Lower leg skin (tissue), 4 donors: ENCODE data around the gene NUDC. TPM values are rescaled to one million over a fixed set of nuclear protein-coding genes. Genes with fewer than 3 reads are reported as not detected.
A peak's percentile ranks its signal among the peaks of the same experiment; 100 is the strongest.

ENCODE experiments used
- DNase-seq, 2 donors: peaks; one replicate each; pipeline ENCODE4 v3.0.0-alpha.2; 2019; ENCODE audit warnings: low spot score in 2 of 2
- H3K4me3 ChIP-seq: fragments of 200-600 bp; sonication (generic); 2 replicates; pipeline ENCODE4 v1.5.1; 2017; ENCODE audit warnings: mild to moderate bottlenecking, low read depth; ENCODE audit not compliant: poor library complexity, severe bottlenecking
- CTCF ChIP-seq, 3 donors: fragments of 450-650 bp; IDR thresholded peaks; one replicate each; pipeline ENCODE4 v1.5.1; 2016; ENCODE audit warnings: antibody characterized with exemption in 3 of 3, mild to moderate bottlenecking in 3 of 3, moderate library complexity in 2 of 3
- POLR2A ChIP-seq, 2 donors: fragments of 450-650 bp; IDR thresholded peaks; one replicate each; pipeline ENCODE4 v1.6.1; 2016 to 2017; ENCODE audit warnings: antibody characterized with exemption in 2 of 2, mild to moderate bottlenecking in 1 of 2, moderate library complexity in 1 of 2
- WGBS, 2 donors: methylation state at CpG; one replicate each; pipeline ENCODE4 v1.1.5; 2018; 5-methylcytosine and 5-hydroxymethylcytosine counted together
- intact Hi-C: fragments of 100-400 bp; cut with DNase I; formaldehyde crosslinking; loops from one replicate; pipeline ENCODE4 v1.15.0; 2023; ENCODE audit warnings: low total_unique reads
- total RNA-seq, 4 donors: library from RNA; depleted of rRNA; stranded (reverse); fragments of >200 nt; gene quantifications; one replicate each; pipeline ENCODE4 v1.1.0, GENCODE V29; 2016

NUDC gene
- total RNA-seq, 4 donors from 2014 or later = 37.0 to 50.4 (median 39.7) TPM

- TF ChIP-seq POLR2A (IDR thresholded peaks at IDR 0.05) (no peak), CTCF (IDR thresholded peaks at IDR 0.05) (no peak)
- WGBS, 2 donors = 85 to 90% methylated on average over 6 of the region's 6 CpGs
Observed at GRCh38 chr1:26936823-26937222, 15.3 kb downstream of the NUDC start.

GRCh38 chr1:26938004-26938658 lies 16.6 kb downstream of the NUDC start:
- no peak for DNase-seq
- TF ChIP-seq CTCF (IDR thresholded peaks at IDR 0.05) = peak in 1 of 3 donors; percentile 43
- no peak for TF ChIP-seq POLR2A (IDR thresholded peaks at IDR 0.05)
- 92 to 93% methylated on average over 4 of the region's 4 CpGs for WGBS, 2 donors
- intact Hi-C loops = no loop called here
- H3K4me3 ChIP-seq = no peak overlapping the region

More at GRCh38 chr1:26936823-26937222, 15.3 kb downstream of the NUDC start:
- no peak for DNase-seq
- H3K4me3 ChIP-seq = no peak overlapping the region
- intact Hi-C loops = no loop called here

DNA sequence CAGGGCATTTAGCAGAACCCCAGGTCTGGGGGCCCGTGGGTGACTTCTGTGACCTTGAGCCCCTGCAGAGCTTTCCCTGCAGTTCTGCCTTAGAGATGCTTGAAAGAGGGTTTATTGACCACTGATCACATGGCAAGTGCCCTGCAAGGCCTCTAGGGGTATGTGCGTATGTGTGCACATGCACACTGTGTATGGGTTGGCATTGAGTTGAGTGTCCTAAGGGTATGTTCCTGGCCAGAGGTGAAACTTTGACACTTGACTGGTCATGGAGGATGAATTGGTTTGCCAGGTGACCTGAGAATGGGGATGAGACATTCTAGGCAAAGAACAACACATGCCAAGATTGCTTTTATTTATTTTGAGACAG lies 17.1 kb downstream of the NUDC start:
- DNase-seq = no peak
- H3K4me3 ChIP-seq = no peak overlapping the region
- 83 to 94% methylated on average over 2 of the region's 2 CpGs for WGBS, 2 donors
- intact Hi-C loops = no loop called here
- TF ChIP-seq CTCF (IDR thresholded peaks at IDR 0.05) (no peak), POLR2A (IDR thresholded peaks at IDR 0.05) (no peak)

- WGBS, 2 donors = 94 to 97% methylated on average over 10 of the region's 10 CpGs
- H3K4me3 ChIP-seq = no peak overlapping the region
- intact Hi-C loops = no loop called here
- no peak for DNase-seq
- TF ChIP-seq POLR2A (IDR thresholded peaks at IDR 0.05) (no peak), CTCF (IDR thresholded peaks at IDR 0.05) (no peak)
Observed at GRCh38 chr1:26941311-26941710, 19.8 kb downstream of the NUDC start.

- TF ChIP-seq POLR2A (IDR thresholded peaks at IDR 0.05) = no peak
- TF ChIP-seq CTCF (IDR thresholded peaks at IDR 0.05) = no peak
- no peak overlapping the region for H3K4me3 ChIP-seq
- intact Hi-C loops = no loop called here
- WGBS, 2 donors = 92 to 94% methylated on average over 12 of the region's 12 CpGs
- no peak for DNase-seq
Observed at GRCh38 chr1:26942656-26943055, 21.1 kb downstream of the NUDC start.

DNA sequence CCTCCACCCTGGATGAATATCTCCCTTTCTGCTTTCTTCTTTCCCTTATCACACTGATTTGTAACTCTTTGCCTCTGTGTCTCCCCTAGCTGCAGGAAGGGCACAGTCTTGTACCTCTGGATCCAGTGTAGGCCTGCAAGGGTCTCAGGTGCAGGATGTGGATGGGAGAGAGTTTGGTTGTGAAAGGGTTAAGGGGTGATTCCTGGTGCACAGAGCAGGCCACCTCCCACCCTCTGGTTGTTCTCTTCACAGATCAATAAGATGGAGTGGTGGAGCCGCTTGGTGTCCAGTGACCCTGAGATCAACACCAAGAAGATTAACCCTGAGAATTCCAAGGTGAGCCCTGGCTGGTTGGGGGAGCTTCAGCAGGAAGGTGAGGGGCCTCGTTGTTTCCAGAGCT lies 23.6 kb downstream of the NUDC start:
- intact Hi-C loops = no loop called here
- TF ChIP-seq POLR2A (IDR thresholded peaks at IDR 0.05) (no peak), CTCF (IDR thresholded peaks at IDR 0.05) (no peak)
- H3K4me3 ChIP-seq = no peak overlapping the region
- WGBS, 2 donors = 67 to 69% methylated on average over 2 of the region's 2 CpGs
- no peak for DNase-seq
